ENCODE results near the gene ENTPD6. TPM values are rescaled to one million over a fixed set of nuclear protein-coding genes. Genes with fewer than 3 reads are reported as not detected.

The ENTPD6 gene
- total and polyA plus RNA-seq, 11 donors: 58.7 to 200 (median 93.3) TPM

DNA sequence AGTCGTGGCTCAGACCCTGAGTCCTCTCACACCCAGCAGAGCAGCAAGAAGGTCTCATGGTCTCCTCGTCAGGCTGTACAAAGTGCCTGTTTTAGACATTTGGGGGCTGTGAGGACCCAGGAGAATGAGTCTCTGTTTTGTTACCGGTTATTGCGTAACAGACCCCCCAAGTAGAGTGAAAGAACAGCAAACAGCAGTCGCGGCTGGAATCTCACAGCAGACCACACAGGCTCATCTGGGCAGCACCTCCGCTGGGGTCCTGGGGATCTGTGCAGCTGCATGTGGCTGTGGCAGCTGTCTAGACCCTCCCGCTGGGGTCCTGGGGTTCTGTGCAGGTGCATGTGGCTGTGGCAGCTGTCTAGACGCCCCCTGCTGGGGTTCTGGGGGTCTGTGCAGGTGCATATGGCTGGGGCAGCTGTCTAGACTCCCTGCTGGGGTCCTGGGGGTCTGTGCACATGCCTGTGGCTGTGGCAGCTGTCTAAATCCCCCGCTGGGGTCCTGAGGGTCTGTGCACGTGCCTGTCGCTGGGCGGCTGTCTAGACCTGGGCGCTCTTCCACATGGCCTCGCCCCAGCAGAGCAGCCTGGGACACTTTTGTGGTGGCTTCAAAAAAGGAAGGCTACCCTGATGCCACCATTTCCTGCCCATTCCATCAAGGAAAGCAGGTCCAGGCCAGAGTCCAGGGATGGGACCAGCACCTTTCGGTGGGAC, 24.7 kb downstream of the ENTPD6 start:
- Histone ChIP-seq H3K9me3 (no peaks in the 10 kb centered on the region), H3K27ac (peak overlapping the region; percentile 55 to 96 (median 74)), H3K27me3 (no peaks in the 10 kb centered on the region), H3K4me1 (peaks cover 3 to 91% (median 38%) of the 10 kb centered on the region in 12 donors), H3K4me3 (no peak overlapping the region), H3K36me3 (peaks cover 0 to 63% (median 54%) of the 10 kb centered on the region in 9 donors)
- ATAC-seq (peak in 1 of 4 donors; percentile 0), DNase-seq (no peak)
- intact Hi-C loops (cut with DNase I): no loop called here
- TF ChIP-seq CTCF (IDR thresholded peaks at IDR 0.05) (peak in 6 of 12 donors; percentile 7 to 34 (median 22)), POLR2A (IDR thresholded peaks at IDR 0.05) (no peak)
- WGBS, 4 donors: 75 to 84% (median 80%) methylated on average over 9 to 16 of the region's 16 CpGs

DNA sequence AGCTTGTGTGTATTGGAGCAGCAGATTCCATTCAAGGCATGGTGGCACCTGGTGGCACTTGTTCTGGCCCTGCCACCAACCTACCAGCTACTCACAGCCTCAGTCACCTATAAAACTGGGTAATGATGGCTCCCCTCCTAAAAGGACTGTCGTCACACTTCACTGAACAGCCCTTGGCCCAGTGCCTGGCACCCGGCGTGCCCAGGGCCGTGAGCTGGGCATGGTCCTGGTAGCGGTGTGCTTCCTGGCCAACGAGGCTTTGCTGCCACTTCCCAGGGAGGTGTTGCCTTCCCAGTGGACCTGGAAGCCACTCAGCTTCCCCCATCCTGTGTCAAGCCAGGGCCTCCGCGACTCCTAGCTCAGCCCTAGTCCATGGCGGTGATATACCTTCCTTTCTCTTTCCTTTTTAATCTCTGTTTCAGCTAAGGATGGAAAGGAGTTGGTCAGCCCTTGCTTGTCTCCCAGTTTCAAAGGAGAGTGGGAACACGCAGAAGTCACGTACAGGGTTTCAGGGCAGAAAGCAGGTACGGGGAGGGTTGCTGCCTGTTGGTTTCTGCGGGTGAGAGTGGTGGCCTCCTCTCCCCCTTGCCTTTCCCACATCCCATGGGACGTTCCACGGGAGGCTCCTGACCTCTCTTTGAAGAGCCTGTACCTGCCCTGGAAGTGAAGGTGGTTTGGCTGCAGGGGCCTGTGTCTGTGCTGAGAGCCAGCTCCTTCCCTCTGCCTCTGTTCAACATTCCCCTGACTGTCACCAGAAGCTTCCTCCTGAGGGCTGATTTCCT, 25.5 kb downstream of the ENTPD6 start:
- peak overlapping the region; percentile 55 to 96 (median 74) for H3K27ac ChIP-seq
- peaks cover 3 to 93% (median 39%) of the 10 kb centered on the region in 12 donors for H3K4me1 ChIP-seq
- peaks cover 0 to 61% (median 51%) of the 10 kb centered on the region in 9 donors for H3K36me3 ChIP-seq
- H3K27me3 ChIP-seq: no peaks in the 10 kb centered on the region
- peak in 4 of 5 donors; percentile 77 to 86 (median 84) for DNase-seq
- WGBS, 4 donors: 60 to 73% (median 63%) methylated on average over 15 of the region's 15 CpGs
- no peak for TF ChIP-seq POLR2A (IDR thresholded peaks at IDR 0.05)
- no peak for TF ChIP-seq CTCF (IDR thresholded peaks at IDR 0.05)
- ATAC-seq: peak; percentile 66 to 76 (median 73)
- H3K9me3 ChIP-seq: no peaks in the 10 kb centered on the region
- intact Hi-C loops (cut with DNase I): no loop called here
- H3K4me3 ChIP-seq: no peak overlapping the region

DNA sequence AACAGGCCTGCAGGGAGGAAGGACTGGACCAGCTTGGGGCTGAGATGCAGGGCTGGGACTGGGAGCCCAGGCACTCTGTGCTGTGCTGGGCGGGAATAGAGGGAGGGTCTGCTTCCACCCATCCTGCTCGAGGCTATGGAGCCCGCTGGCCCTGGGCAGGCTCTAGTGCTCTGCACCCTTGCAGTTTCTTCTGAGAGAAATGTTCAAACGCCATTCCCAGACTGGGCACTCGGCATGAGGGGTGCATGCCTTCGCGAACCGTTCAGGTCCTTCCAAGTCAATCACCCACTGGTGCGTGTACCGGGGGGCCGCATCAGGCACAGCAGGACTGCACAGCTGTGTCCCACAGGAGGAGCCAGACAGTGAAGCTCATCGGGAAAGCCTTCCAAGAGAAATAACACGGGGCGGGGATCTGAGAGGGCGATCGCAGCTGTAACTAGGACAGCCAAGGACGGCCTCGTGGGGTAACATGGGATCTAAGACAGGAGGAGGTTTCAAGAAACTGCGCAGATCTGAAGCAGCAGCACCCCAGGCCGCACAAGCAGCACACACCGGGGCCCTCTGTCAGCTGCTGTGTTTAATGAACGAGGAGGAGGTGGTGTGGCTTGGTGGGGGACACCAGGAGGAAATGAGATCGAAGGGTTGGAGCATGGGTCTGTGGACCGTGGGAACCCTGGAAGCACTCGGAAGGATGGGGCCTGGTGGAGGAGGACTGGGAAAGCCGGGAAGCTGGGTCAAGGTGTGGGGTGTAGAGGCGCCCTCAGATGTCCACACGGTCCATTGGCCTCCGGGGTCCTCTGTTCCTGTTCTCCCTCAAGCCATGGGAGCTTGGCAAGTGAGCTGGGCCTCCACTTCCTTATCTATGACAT, 26.3 kb downstream of the ENTPD6 start:
- H3K36me3 ChIP-seq: peaks cover 0 to 57% (median 44%) of the 10 kb centered on the region in 9 donors
- intact Hi-C loops (cut with DNase I): no loop called here
- H3K27me3 ChIP-seq: no peaks in the 10 kb centered on the region
- peak overlapping the region; percentile 40 to 96 (median 74) for H3K27ac ChIP-seq
- DNase-seq (peak in 3 of 5 donors; percentile 64 to 83 (median 69)), ATAC-seq (peak; percentile 2 to 46 (median 21))
- no peak overlapping the region for H3K4me3 ChIP-seq
- 71 to 76% (median 75%) methylated on average over 27 to 29 of the region's 29 CpGs for WGBS, 4 donors
- peaks cover 10 to 93% (median 42%) of the 10 kb centered on the region in 12 donors for H3K4me1 ChIP-seq
- TF ChIP-seq CTCF (IDR thresholded peaks at IDR 0.05) (peak in 1 of 12 donors; percentile 2), POLR2A (IDR thresholded peaks at IDR 0.05) (no peak)
- no peaks in the 10 kb centered on the region for H3K9me3 ChIP-seq

All from heart left ventricle (tissue), 16 donors.